CD4-positive, CD25-positive, alpha-beta regulatory T cell (primary cell): Measurements from ENCODE around the gene PAGR1. TPM values are rescaled to one million over a fixed set of nuclear protein-coding genes. Genes with fewer than 3 reads are reported as not detected.
A peak's percentile ranks its signal among the peaks of the same experiment; 100 is the strongest.

Source experiments
- ATAC-seq, 2 donors: fragments of 150-1000 bp; cut with Tn5 transposase; one replicate each; pipeline ENCODE4 v1.10.0; 2021; ENCODE audit warnings: low read depth in 2 of 2, moderate number of reproducible peaks in 2 of 2, moderate library complexity in 1 of 2
- DNase-seq, 3 donors: peaks; one replicate each; pipeline versions ENCODE4 v3.0.0 to v3.0.0-alpha.2; 2012 to 2022; ENCODE audit warnings: mixed read lengths in 1 of 3
- H3K27ac ChIP-seq: one replicate; pipeline ENCODE4 v1.7.0; 2013; ENCODE audit warnings: mild to moderate bottlenecking, low read length; ENCODE audit not compliant: insufficient read depth, poor library complexity, severe bottlenecking
- H3K27me3 ChIP-seq: one replicate; pipeline ENCODE4 v1.7.0; 2013; ENCODE audit warnings: low read length; ENCODE audit not compliant: control insufficient read depth, insufficient read depth
- H3K36me3 ChIP-seq: one replicate; pipeline ENCODE4 v1.7.0; 2013; ENCODE audit warnings: mild to moderate bottlenecking, low read length, moderate library complexity; ENCODE audit not compliant: control insufficient read depth, insufficient read depth
- H3K4me1 ChIP-seq: 2 replicates; pipeline ENCODE4 v1.7.0; 2013; ENCODE audit warnings: mild to moderate bottlenecking, low read length; ENCODE audit not compliant: insufficient read depth, control insufficient read depth, poor library complexity, severe bottlenecking
- H3K4me3 ChIP-seq: one replicate; pipeline ENCODE4 v1.7.0; 2013; ENCODE audit warnings: low read depth, mild to moderate bottlenecking, low read length, moderate library complexity
- H3K9me3 ChIP-seq, 2 experiments: 1 replicate in 1 of 2; 2 replicates in 1 of 2; pipeline ENCODE4 v1.7.0; 2013; ENCODE audit warnings: low read length in 2 of 2, mild to moderate bottlenecking in 1 of 2, moderate library complexity in 1 of 2; ENCODE audit not compliant: control insufficient read depth in 2 of 2
- H3K27ac Mint-ChIP-seq, 3 donors: one replicate each; pipeline ENCODE4 v1.8.0; 2020 to 2022; ENCODE audit warnings: mild to moderate bottlenecking in 3 of 3, mixed read lengths in 3 of 3, moderate library complexity in 2 of 3
- H3K27me3 Mint-ChIP-seq: one replicate; pipeline ENCODE4 v1.8.0; 2022; ENCODE audit warnings: mild to moderate bottlenecking, mixed read lengths
- H3K36me3 Mint-ChIP-seq: one replicate; pipeline ENCODE4 v1.8.0; 2020; ENCODE audit warnings: mixed read lengths
- H3K4me1 Mint-ChIP-seq, 4 donors: one replicate each; pipeline ENCODE4 v1.8.0; 2020 to 2022; ENCODE audit warnings: mixed read lengths in 4 of 4, mild to moderate bottlenecking in 1 of 4
- H3K4me3 Mint-ChIP-seq, 4 donors: one replicate each; pipeline ENCODE4 v1.8.0; 2020 to 2022; ENCODE audit warnings: mild to moderate bottlenecking in 4 of 4, mixed read lengths in 4 of 4, moderate library complexity in 3 of 4
- H3K9me3 Mint-ChIP-seq, 7 donors: one replicate each; pipeline ENCODE4 v1.8.0; 2020 to 2022; ENCODE audit warnings: mixed read lengths in 7 of 7, mild to moderate bottlenecking in 3 of 7, moderate library complexity in 2 of 7
- polyA plus RNA-seq, 4 donors: library from polyadenylated mRNA; unstranded; fragments of 300-500 nt; fragmentation: Illumina TruSeq; gene quantifications; one replicate each; pipeline ENCODE4 v1.2.3, GENCODE V29; 2021
- total RNA-seq: library from RNA; stranded (reverse); gene quantifications from one replicate; pipeline ENCODE4 v1.2.3, GENCODE V29; 2022

PAGR1 gene
- total and polyA plus RNA-seq, 5 donors from 2014 or later, result 15.6 to 48.8 (median 44.9) TPM

DNA sequence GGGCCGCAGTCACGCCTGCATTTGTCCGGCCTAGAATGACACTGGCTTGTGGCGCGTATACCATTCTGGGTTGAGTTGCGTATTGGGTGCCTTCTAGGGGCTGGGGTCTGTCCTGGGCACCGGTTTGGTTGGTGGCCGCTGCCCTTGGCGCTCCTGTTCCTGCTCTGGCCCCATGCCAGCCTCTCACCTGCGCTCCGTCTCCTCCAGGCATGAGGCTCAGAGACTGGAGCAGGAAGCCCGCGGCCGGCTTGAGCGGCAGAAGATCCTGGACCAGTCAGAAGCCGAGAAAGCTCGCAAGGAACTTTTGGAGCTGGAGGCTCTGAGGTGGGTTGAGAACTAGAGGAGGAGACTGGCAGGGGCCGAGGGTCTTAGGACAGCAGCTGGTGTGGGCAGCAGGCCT, 29.7 kb downstream of the PAGR1 start:
- Mint-ChIP-seq H3K4me1 (peaks cover 0 to 10% (median 0%) of the 10 kb centered on the region in 4 donors), H3K9me3 (no peaks in the 10 kb centered on the region), H3K27ac (peak overlapping the region in 1 of 3 donors; percentile 38), H3K4me3 (peak overlapping the region in 1 of 4 donors; percentile 93), H3K36me3 (peaks cover 23% of the 10 kb centered on the region), H3K27me3 (no peaks in the 10 kb centered on the region)
- Histone ChIP-seq H3K4me1 (no peaks in the 10 kb centered on the region), H3K27ac (no peak overlapping the region), H3K9me3 (no peaks in the 10 kb centered on the region), H3K27me3 (no peaks in the 10 kb centered on the region), H3K36me3 (peaks cover 61% of the 10 kb centered on the region), H3K4me3 (no peak overlapping the region)
- ATAC-seq (no peak), DNase-seq (no peak)

DNA sequence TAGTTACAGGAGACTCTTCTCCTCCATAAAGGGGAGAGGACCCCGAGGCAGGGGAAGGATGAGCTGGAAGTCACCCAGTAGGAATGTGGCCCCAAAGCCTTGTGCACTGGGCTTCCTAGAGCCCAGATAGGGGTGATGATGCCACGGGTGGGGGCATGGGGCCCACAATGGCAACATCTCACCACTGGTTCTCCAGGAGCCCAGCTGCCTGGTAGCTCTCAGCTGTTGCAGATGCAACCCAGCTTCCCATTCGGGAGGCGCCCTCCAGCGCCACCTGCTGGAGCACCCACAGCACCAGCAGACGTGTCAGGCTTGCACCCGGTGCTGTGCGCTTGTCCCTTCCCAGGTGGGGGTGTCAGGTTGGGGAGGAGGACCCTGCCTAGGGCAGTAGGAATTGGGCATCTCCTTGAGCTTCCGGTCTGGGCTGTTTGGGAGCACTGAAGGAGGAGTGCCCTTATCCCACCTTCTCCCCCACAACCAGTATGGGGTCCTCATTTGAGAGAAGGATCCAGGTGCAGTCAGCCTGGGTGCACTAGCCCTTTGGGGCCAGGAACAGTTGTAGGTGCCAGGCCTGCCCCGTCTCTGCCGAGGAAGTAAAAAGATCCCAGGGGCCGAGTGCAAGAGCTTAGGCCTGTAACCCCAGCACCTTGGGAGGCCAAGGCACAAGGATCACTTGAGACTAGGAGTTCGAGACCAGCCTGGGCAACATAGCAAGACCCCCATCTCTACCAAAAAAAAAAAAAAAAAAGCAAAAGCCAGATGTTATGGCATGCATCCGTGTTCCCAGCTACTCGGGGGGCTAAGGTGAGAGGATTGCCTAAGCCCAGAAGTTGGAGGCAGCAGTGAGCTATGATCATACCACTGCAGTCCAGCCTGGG, 32.7 kb downstream of the PAGR1 start:
- Histone ChIP-seq H3K27me3 (no peaks in the 10 kb centered on the region), H3K9me3 (no peaks in the 10 kb centered on the region), H3K27ac (no peak overlapping the region), H3K36me3 (peaks cover 40% of the 10 kb centered on the region), H3K4me1 (no peaks in the 10 kb centered on the region), H3K4me3 (no peak overlapping the region)
- ATAC-seq (peak; percentile 85 to 87), DNase-seq (peak; percentile 61 to 81 (median 79))
- no peaks in the 10 kb centered on the region for H3K9me3 Mint-ChIP-seq
- peaks cover 20% of the 10 kb centered on the region for H3K36me3 Mint-ChIP-seq
- no peak overlapping the region for H3K4me3 Mint-ChIP-seq
- H3K27ac Mint-ChIP-seq, result peak overlapping the region in 1 of 3 donors; percentile 63
- peaks cover 0 to 10% (median 0%) of the 10 kb centered on the region in 4 donors for H3K4me1 Mint-ChIP-seq
- H3K27me3 Mint-ChIP-seq, result no peaks in the 10 kb centered on the region

DNA sequence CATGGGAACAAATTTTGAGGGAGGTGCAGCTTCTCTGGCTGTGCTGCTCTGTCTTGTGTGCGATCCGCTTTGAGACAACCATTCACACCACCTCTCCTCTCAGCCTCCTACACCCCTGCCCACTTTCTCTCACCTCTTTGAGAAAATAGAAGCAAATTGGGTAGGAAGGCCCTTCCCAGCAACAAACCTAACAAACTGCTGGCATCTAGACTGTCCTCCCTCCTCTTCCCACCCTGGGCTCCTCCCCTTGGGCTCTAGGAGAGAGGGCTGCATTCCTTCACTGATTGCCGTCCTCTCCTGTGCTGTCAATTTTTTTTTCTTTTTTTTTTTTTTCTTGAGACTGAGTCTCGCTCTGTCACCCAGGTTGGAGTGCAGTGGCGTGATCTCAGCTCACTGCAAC, 33.6 kb downstream of the PAGR1 start:
- Histone ChIP-seq H3K27me3 (no peaks in the 10 kb centered on the region), H3K4me1 (no peaks in the 10 kb centered on the region), H3K4me3 (no peak overlapping the region), H3K36me3 (peaks cover 33% of the 10 kb centered on the region), H3K27ac (no peak overlapping the region), H3K9me3 (no peaks in the 10 kb centered on the region)
- Mint-ChIP-seq H3K4me3 (no peak overlapping the region), H3K36me3 (peaks cover 15% of the 10 kb centered on the region), H3K4me1 (peaks cover 0 to 10% (median 0%) of the 10 kb centered on the region in 4 donors), H3K27ac (peak overlapping the region in 1 of 3 donors; percentile 32), H3K9me3 (no peaks in the 10 kb centered on the region), H3K27me3 (no peaks in the 10 kb centered on the region)
- DNase-seq, result no peak
- ATAC-seq, result no peak

DNA sequence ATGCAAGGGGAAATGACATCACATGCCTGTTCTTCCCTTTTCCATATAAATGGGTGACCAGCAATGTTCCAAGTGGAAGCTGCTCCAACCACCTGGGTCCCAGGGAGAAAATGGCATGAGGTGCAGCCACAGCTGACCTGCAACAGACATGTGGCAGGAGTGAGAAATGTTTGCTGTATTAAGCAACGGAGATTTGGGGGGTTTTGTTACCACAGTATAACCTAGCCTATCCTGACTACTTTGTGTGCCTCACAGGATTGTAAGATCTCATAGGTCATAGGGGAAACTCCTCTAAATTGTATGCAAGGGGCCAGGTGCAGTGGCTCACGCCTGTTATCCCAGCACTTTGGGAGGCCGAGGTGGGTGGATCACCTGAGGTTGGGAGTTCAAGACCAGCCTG, 35.0 kb downstream of the PAGR1 start:
- Histone ChIP-seq H3K4me3 (no peak overlapping the region), H3K27ac (no peak overlapping the region), H3K9me3 (no peaks in the 10 kb centered on the region), H3K36me3 (peaks cover 19% of the 10 kb centered on the region), H3K4me1 (no peaks in the 10 kb centered on the region), H3K27me3 (no peaks in the 10 kb centered on the region)
- Mint-ChIP-seq H3K4me1 (peaks cover 0 to 10% (median 0%) of the 10 kb centered on the region in 4 donors), H3K36me3 (peaks cover 8% of the 10 kb centered on the region), H3K9me3 (no peaks in the 10 kb centered on the region), H3K27me3 (no peaks in the 10 kb centered on the region), H3K27ac (peak overlapping the region in 1 of 3 donors; percentile 57), H3K4me3 (no peak overlapping the region)
- no peak for DNase-seq
- ATAC-seq, result no peak

DNA sequence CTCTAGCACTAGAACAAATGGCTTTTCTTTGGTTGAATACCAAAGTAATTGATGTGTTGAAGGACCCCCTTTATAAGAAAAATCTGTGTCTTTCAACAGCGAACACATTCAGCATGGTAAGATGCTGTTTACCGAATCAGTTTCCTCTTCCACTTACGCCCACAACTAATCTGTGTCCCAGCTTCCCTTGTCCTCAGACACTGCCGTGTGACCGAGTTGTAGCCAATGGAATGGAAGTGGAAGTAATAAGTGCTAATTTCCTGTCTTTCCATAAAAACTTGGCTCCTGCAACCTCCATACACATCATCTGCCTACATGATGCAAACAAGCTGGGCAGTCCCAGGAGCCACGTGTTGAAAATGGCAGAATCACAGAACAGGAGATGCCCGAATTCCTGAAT, 36.7 kb downstream of the PAGR1 start:
- peaks cover 8% of the 10 kb centered on the region for H3K36me3 Mint-ChIP-seq
- no peaks in the 10 kb centered on the region for H3K9me3 Mint-ChIP-seq
- H3K4me3 Mint-ChIP-seq, result no peak overlapping the region
- Histone ChIP-seq H3K4me1 (no peaks in the 10 kb centered on the region), H3K27me3 (no peaks in the 10 kb centered on the region), H3K27ac (no peak overlapping the region), H3K9me3 (no peaks in the 10 kb centered on the region), H3K4me3 (no peak overlapping the region), H3K36me3 (peaks cover 2% of the 10 kb centered on the region)
- ATAC-seq (no peak), DNase-seq (no peak)
- peaks cover 0 to 10% (median 1%) of the 10 kb centered on the region in 4 donors for H3K4me1 Mint-ChIP-seq
- H3K27me3 Mint-ChIP-seq, result no peaks in the 10 kb centered on the region
- no peak overlapping the region for H3K27ac Mint-ChIP-seq

DNA sequence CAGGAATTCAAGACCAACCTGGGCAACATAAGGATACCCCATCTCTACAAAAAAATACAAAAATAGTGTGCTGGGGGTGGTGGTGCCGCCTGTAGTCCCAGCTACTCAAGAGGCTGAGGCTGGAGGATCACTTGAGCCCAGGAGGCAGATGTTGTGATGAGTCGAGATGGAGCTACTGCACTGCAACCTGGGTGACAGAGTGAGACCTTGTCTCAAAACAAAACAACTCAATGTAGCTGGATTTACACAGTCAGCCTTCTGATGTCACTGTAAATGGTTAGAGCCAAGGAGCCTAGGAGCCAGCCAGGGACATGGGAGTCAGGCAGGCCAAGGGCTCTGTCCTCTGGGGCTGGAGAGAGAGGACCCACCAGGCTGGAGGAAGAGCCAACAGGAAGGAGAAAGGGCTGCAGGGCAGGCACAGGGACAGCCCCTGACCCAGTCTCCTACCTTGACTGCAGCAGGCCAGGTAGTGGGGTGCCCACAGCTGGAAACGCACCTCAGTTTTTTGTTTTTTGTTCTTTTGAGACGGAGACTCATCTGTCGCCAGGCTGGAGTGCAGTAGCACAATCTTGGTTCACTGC, 38.7 kb downstream of the PAGR1 start:
- no peaks in the 10 kb centered on the region for H3K27me3 ChIP-seq
- no peaks in the 10 kb centered on the region for H3K4me1 ChIP-seq
- H3K27ac Mint-ChIP-seq, result peak overlapping the region in 1 of 3 donors; percentile 92
- H3K9me3 Mint-ChIP-seq, result no peaks in the 10 kb centered on the region
- no peak overlapping the region for H3K27ac ChIP-seq
- peaks cover 12% of the 10 kb centered on the region for H3K36me3 ChIP-seq
- peaks cover 19% of the 10 kb centered on the region for H3K36me3 Mint-ChIP-seq
- DNase-seq (no peak), ATAC-seq (no peak)
- no peak overlapping the region for H3K4me3 ChIP-seq
- H3K27me3 Mint-ChIP-seq, result no peaks in the 10 kb centered on the region
- peaks cover 0 to 9% (median 5%) of the 10 kb centered on the region in 4 donors for H3K4me1 Mint-ChIP-seq
- no peak overlapping the region for H3K4me3 Mint-ChIP-seq
- H3K9me3 ChIP-seq, result no peaks in the 10 kb centered on the region

DNA sequence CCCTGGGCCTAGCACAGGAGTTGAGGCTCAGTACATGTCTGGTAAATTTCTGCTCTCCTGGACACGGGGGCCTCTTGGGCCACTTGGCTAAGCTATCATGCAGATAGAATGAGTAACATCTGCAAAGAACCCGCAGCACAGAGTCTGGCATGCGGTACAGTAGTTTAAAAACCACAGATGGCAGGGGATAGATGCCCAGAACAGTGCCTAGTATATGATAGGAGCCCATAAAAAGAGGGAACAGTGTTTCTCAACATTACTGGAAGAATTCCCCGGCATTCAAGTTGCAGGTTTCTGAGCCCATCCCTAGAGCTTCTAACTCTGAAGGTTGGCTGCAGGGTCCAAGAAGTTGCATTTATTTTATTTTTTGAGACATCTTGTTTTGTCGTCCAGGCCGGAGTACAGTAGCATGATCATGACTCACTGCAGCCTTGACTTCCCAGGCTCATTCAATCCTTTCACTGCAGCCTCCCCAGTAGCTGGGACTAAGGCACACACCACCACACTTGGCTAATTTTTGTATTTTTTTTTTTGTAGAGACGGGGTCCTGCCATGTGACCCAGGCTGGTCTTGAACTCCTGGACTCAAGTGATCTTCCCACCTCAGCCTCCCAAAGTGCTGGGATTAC, 41.3 kb downstream of the PAGR1 start:
- Mint-ChIP-seq H3K27ac (peak overlapping the region in 1 of 3 donors; percentile 87), H3K4me3 (peak overlapping the region in 2 of 4 donors; percentile 6 to 64), H3K27me3 (no peaks in the 10 kb centered on the region), H3K4me1 (peaks cover 5 to 27% (median 12%) of the 10 kb centered on the region in 4 donors), H3K36me3 (peaks cover 23% of the 10 kb centered on the region), H3K9me3 (no peaks in the 10 kb centered on the region)
- peaks cover 25% of the 10 kb centered on the region for H3K36me3 ChIP-seq
- ATAC-seq, result no peak
- H3K4me3 ChIP-seq, result no peak overlapping the region
- DNase-seq, result no peak
- H3K27ac ChIP-seq, result no peak overlapping the region
- no peaks in the 10 kb centered on the region for H3K9me3 ChIP-seq
- H3K27me3 ChIP-seq, result no peaks in the 10 kb centered on the region
- H3K4me1 ChIP-seq, result peaks cover 14% of the 10 kb centered on the region
